Measurements from ENCODE around the gene CCL11. TPM values are rescaled to one million over a fixed set of nuclear protein-coding genes. Genes with fewer than 3 reads are reported as not detected.

The CCL11 gene
- total and polyA plus RNA-seq, 2 experiments from 2014 or later: not detected

- no peak overlapping the region for H3K27ac ChIP-seq
- H3K9me3 ChIP-seq (ENCODE audit: low read depth): no peaks in the 10 kb centered on the region
- TF ChIP-seq CTCF (IDR thresholded peaks at IDR 0.05; ENCODE audit: low read depth, low read length): no peak
- H3K36me3 ChIP-seq: no peaks in the 10 kb centered on the region
- no peak overlapping the region for H3K4me3 ChIP-seq
- no peak for DNase-seq (ENCODE audit: low read depth in 1 of 2, low spot score in 1 of 2)
- H3K4me1 ChIP-seq (ENCODE audit: low read depth): no peaks in the 10 kb centered on the region
- H3K27me3 ChIP-seq: no peaks in the 10 kb centered on the region
These were observed 41.9 kb upstream of the CCL11 start for GRCh38 chr17:34243364-34244320.

GRCh38 chr17:34245351-34245905 is 40.1 kb upstream of the CCL11 start:
- no peak for DNase-seq (ENCODE audit: low read depth in 1 of 2, low spot score in 1 of 2)
- H3K4me1 ChIP-seq (ENCODE audit: low read depth): no peaks in the 10 kb centered on the region
- H3K36me3 ChIP-seq: no peaks in the 10 kb centered on the region
- H3K9me3 ChIP-seq (ENCODE audit: low read depth): no peaks in the 10 kb centered on the region
- no peak overlapping the region for H3K4me3 ChIP-seq
- H3K27ac ChIP-seq: no peak overlapping the region
- no peak for TF ChIP-seq CTCF (IDR thresholded peaks at IDR 0.05; ENCODE audit: low read depth, low read length)
- no peaks in the 10 kb centered on the region for H3K27me3 ChIP-seq

GRCh38 chr17:34246446-34246845 is 39.1 kb upstream of the CCL11 start:
- Histone ChIP-seq H3K27ac (no peak overlapping the region), H3K36me3 (no peaks in the 10 kb centered on the region), H3K4me1 (ENCODE audit: low read depth) (no peaks in the 10 kb centered on the region), H3K27me3 (no peaks in the 10 kb centered on the region), H3K4me3 (no peak overlapping the region), H3K9me3 (ENCODE audit: low read depth) (no peaks in the 10 kb centered on the region)
- no peak for DNase-seq (ENCODE audit: low read depth in 1 of 2, low spot score in 1 of 2)
- no peak for TF ChIP-seq CTCF (IDR thresholded peaks at IDR 0.05; ENCODE audit: low read depth, low read length)

- Histone ChIP-seq H3K36me3 (no peaks in the 10 kb centered on the region), H3K27me3 (no peaks in the 10 kb centered on the region), H3K27ac (no peak overlapping the region), H3K4me1 (ENCODE audit: low read depth) (no peaks in the 10 kb centered on the region), H3K4me3 (no peak overlapping the region), H3K9me3 (ENCODE audit: low read depth) (no peaks in the 10 kb centered on the region)
- DNase-seq (ENCODE audit: low read depth in 1 of 2, low spot score in 1 of 2): no peak
- TF ChIP-seq CTCF (IDR thresholded peaks at IDR 0.05; ENCODE audit: low read depth, low read length): no peak
These were observed 38.7 kb upstream of the CCL11 start for GRCh38 chr17:34246881-34247280.

GRCh38 chr17:34248511-34249024 is 37.0 kb upstream of the CCL11 start:
- H3K27ac ChIP-seq: no peak overlapping the region
- H3K4me3 ChIP-seq: no peak overlapping the region
- no peaks in the 10 kb centered on the region for H3K36me3 ChIP-seq
- H3K4me1 ChIP-seq (ENCODE audit: low read depth): no peaks in the 10 kb centered on the region
- no peak for TF ChIP-seq CTCF (IDR thresholded peaks at IDR 0.05; ENCODE audit: low read depth, low read length)
- no peaks in the 10 kb centered on the region for H3K27me3 ChIP-seq
- H3K9me3 ChIP-seq (ENCODE audit: low read depth): no peaks in the 10 kb centered on the region
- no peak for DNase-seq (ENCODE audit: low read depth in 1 of 2, low spot score in 1 of 2)
